Measurements from ENCODE around the gene ABLIM3. TPM values are rescaled to one million over a fixed set of nuclear protein-coding genes. Genes with fewer than 3 reads are reported as not detected.

ABLIM3 gene
- total and polyA plus RNA-seq, 2 of the 8 experiments (the other 6 are each of a cell fraction or from before 2014, with no cell fraction given) = 0.36 to 0.56 TPM

GRCh38 chr5:149094996-149095395 lies 46.3 kb upstream of the ABLIM3 start:
- Histone ChIP-seq H2BK5ac (ENCODE audit: low read depth, low read length) (no peak overlapping the region), H2BK120ac (replicated peaks; ENCODE audit: low read depth, low read length) (no peak overlapping the region), H3K79me2 (ENCODE audit: control insufficient read depth in 1 of 2, insufficient read depth in 2 of 2, low read length in 2 of 2) (no peaks in the 10 kb centered on the region), H3K9ac (replicated peaks in 1 of 4; ENCODE audit: extremely low read depth in 1 of 4, low read depth in 3 of 4, low read length in 3 of 4) (no peak overlapping the region), H2BK12ac (ENCODE audit: low read depth, low read length) (no peak overlapping the region), H3K14ac (ENCODE audit: insufficient read length) (no peak overlapping the region), H3K79me1 (ENCODE audit: low read depth, low read length) (no peaks in the 10 kb centered on the region), H3K9me3 (ENCODE audit: insufficient read depth in 2 of 2, low read depth in 1 of 2, low read length in 1 of 2) (0 out of 4 replicates have a peak, but pooled peaks cover 0 to 2% of the 10 kb centered on the region in 2 experiments), H3K56ac (replicated peaks; ENCODE audit: insufficient read length, low read depth, low read length) (no peak overlapping the region), H3K4me1 (replicated peaks in 1 of 4; ENCODE audit: control insufficient read depth in 3 of 4, insufficient read depth in 4 of 4, low read length in 3 of 4) (no peaks in the 10 kb centered on the region), H3K4me3 (ENCODE audit: extremely low read depth in 1 of 4, insufficient read depth in 2 of 4, low read depth in 3 of 4, low read length in 4 of 4) (no peak overlapping the region), H3K27me3 (replicated peaks in 1 of 4; ENCODE audit: control insufficient read depth in 3 of 4, extremely low read depth in 1 of 4, insufficient read depth in 3 of 4, low read length in 3 of 4) (no peaks in the 10 kb centered on the region), H2AFZ (ENCODE audit: low read length) (no peak overlapping the region), H3K4ac (replicated peaks; ENCODE audit: insufficient read length, low read depth, low read length) (no peak overlapping the region), H2AK5ac (ENCODE audit: low read depth, low read length) (no peak overlapping the region), H4K20me1 (replicated peaks in 1 of 2; ENCODE audit: control insufficient read depth in 1 of 2, insufficient read depth in 2 of 2, low read length in 2 of 2) (no peaks in the 10 kb centered on the region), H4K91ac (replicated peaks; ENCODE audit: insufficient read length, low read length) (no peak overlapping the region), H3K18ac (ENCODE audit: extremely low read depth, low read length) (no peak overlapping the region), H3K36me3 (ENCODE audit: control insufficient read depth in 2 of 4, insufficient read depth in 4 of 4, low read length in 3 of 4) (no peaks in the 10 kb centered on the region), H3K27ac (ENCODE audit: low read depth, low read length) (no peak overlapping the region), H2BK20ac (ENCODE audit: low read length) (no peak overlapping the region), H3K23ac (ENCODE audit: insufficient read length) (no peak overlapping the region), H3K23me2 (ENCODE audit: low read depth, low read length) (no peaks in the 10 kb centered on the region), H3K4me2 (ENCODE audit: insufficient read depth in 1 of 2, low read depth in 2 of 2, low read length in 2 of 2) (no peak overlapping the region), H4K8ac (ENCODE audit: extremely low read depth, insufficient read depth, low read length) (no peak overlapping the region), H2BK15ac (ENCODE audit: low read length) (no peak overlapping the region), H4K5ac (ENCODE audit: insufficient read length, low read depth, low read length) (no peak overlapping the region)
- POLR2A ChIA-PET (ENCODE audit: partially characterized antibody) = no interaction called here
- WGBS, 2 experiments (ENCODE audit: extremely low coverage in 1 of 2, insufficient coverage in 1 of 2, insufficient read length in 1 of 2, insufficient replicate concordance in 2 of 2, low coverage in 1 of 2, low lambda C conversion rate in 2 of 2, missing lambda C conversion rate in 1 of 2) = 91% methylated on average over 2 of the region's 2 CpGs; no CpG with 5 or more reads in 1 of the 2 experiments
- no peak for FAIRE-seq
- DNase-seq (ENCODE audit: low read depth in 1 of 2, low spot score in 2 of 2) = no peak
- CTCF ChIA-PET (ENCODE audit: partially characterized antibody) = interaction anchor here (0.7 to 2.9 kb wide), 3 partner anchors 20 to 60 kb away, joined by 3 to 10 read pairs (median 4); no protein-coding TSS in a partner anchor
- no peak for TF ChIP-seq KDM5A (IDR thresholded peaks at IDR 0.05; ENCODE audit: low read length)
